HUES6 (cell line): ENCODE measurements around the gene BMPR1B.

Experiments
- H3K27ac ChIP-seq: 2 replicates; pipeline ENCODE4 v1.7.0; 2013; ENCODE audit warnings: low read depth, mild to moderate bottlenecking, low read length, inconsistent platforms
- H3K27me3 ChIP-seq: 2 replicates; pipeline ENCODE4 v1.6.1; 2013; ENCODE audit warnings: low read length; ENCODE audit not compliant: control insufficient read depth, insufficient read depth
- H3K36me3 ChIP-seq: 2 replicates; pipeline ENCODE4 v1.6.1; 2013; ENCODE audit warnings: low read length; ENCODE audit not compliant: control insufficient read depth, insufficient read depth
- H3K4me1 ChIP-seq: 2 replicates; pipeline ENCODE4 v1.6.1; 2013; ENCODE audit warnings: low read length; ENCODE audit not compliant: control insufficient read depth, insufficient read depth
- H3K4me3 ChIP-seq: 2 replicates; pipeline ENCODE4 v1.5.1; 2013; ENCODE audit warnings: low read depth, low read length
- H3K9ac ChIP-seq: one replicate; pipeline ENCODE4 v1.6.1; 2013; ENCODE audit warnings: mild to moderate bottlenecking, low read length
- H3K9me3 ChIP-seq: 2 replicates; pipeline ENCODE4 v1.6.1; 2013; ENCODE audit warnings: low read depth, low read length; ENCODE audit not compliant: control insufficient read depth, insufficient read depth

BMPR1B gene

DNA sequence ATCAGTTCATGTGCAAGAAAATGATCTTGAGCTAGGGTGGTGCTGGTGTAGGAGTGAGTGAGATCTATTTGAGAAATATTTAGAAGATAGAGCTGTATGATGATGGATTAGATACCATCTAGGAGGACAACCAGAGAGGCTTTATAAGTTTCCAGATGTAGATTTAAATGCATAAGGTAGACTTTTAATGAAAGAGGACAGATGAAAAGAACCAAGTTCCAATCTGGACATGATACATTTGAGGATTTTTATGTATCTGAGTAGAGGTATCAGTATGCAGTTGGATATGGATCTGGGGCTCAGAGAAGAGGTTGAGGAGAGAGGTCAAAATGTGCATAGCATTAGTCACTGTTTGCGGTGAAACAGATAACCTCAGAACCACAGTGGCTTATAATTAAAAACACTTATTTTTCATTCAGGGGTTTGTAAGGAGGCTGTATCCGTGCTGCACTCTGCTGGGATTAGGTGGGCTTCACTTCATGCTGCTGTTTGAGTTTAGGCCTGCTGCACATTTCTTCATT, 348.7 kb downstream of the BMPR1B start:
- Histone ChIP-seq H3K27me3 (no peaks in the 10 kb centered on the region), H3K9ac (no peak overlapping the region), H3K4me3 (no peak overlapping the region), H3K36me3 (no peaks in the 10 kb centered on the region), H3K27ac (no peak overlapping the region), H3K4me1 (peaks cover 4% of the 10 kb centered on the region; the same call in 1 of the 2 replicates), H3K9me3 (no peaks in the 10 kb centered on the region)

DNA sequence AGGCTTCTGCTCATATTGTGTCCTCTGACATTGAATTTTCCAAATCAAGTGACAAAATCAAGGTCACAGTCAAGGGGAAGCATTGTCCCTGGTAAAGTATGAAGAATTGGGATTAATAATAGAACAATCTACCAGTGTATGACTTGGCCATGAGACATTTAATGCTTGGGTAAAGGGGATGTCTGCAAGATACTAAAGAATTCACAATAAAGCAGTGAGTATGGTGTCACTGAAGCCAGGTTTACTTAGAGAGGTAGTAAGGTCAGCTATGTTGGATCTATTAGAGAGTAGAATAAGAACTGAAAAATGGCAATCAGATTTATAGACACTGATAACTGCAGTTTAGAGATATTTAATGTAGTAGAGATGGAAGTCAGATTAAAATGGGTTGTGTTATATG, 349.2 kb downstream of the BMPR1B start:
- no peak overlapping the region for H3K4me3 ChIP-seq
- H3K4me1 ChIP-seq: peaks cover 4% of the 10 kb centered on the region; the same call in 1 of the 2 replicates
- no peak overlapping the region for H3K9ac ChIP-seq
- no peaks in the 10 kb centered on the region for H3K27me3 ChIP-seq
- H3K36me3 ChIP-seq: no peaks in the 10 kb centered on the region
- no peaks in the 10 kb centered on the region for H3K9me3 ChIP-seq
- H3K27ac ChIP-seq: no peak overlapping the region

DNA sequence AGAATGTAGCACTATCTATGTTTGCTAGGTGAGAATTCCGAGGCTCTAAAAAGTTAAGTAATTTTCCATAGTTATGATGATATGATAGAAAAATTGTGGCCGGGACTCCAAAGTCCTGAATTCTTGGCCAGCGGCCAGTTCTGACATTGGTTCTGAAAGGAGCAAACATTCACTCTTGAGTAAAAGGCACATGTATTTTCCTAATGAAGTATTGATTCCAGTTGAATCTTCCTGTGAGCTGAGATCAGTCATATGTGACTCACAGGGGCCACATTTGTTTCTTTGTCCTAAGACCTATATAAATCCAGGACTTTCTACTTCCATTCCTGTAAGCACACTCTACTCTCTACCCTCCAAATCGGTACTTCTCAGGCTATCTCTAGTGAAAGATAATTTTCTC, 349.9 kb downstream of the BMPR1B start:
- Histone ChIP-seq H3K4me3 (no peak overlapping the region), H3K9me3 (no peaks in the 10 kb centered on the region), H3K27ac (no peak overlapping the region), H3K27me3 (no peaks in the 10 kb centered on the region), H3K9ac (no peak overlapping the region), H3K36me3 (no peaks in the 10 kb centered on the region), H3K4me1 (peaks cover under 1% of the 10 kb centered on the region; the same call in 1 of the 2 replicates)

DNA sequence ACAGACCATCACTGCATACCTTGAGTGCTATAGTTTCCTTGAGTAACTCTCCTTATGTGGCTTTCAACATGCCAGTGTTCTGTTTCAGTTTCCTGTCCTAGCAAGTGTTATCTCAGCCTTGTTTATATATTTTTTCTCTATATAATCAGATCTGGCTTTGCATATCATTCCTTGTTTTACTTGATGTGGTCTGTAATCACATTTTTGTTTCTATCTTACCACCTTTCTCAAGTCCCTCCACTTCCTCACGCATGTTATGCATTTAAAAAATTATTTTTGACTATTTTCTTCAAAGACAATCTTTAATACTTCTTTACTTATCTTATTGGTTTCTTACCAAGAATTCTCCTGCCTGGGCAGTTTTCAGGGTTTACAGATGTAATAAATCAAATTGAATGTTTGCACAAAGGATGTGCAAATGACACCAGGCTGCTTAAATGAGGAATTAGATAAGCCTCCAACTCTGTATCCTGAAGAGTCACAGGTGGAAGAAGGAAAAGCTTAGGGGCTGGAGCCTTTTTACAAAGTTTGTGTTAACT, 351.2 kb downstream of the BMPR1B start:
- Histone ChIP-seq H3K27me3 (no peaks in the 10 kb centered on the region), H3K36me3 (no peaks in the 10 kb centered on the region), H3K9me3 (no peaks in the 10 kb centered on the region), H3K4me3 (no peak overlapping the region), H3K4me1 (no peaks in the 10 kb centered on the region), H3K27ac (no peak overlapping the region), H3K9ac (no peak overlapping the region)

DNA sequence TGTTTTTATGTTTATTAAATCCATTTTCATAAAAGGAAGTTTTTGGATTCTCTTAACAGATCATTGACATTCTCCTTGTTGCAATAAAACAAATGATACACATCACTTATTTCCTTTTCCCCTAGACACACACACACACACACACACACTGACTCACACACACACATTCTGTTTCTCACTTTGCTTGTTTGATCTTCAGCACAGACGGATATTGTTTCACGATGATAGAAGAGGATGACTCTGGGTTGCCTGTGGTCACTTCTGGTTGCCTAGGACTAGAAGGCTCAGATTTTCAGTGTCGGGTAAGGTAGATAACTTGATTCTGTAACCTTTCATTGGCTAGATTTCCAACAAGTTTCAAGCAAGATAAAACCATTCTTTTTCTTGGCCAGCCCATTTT, 356.8 kb downstream of the BMPR1B start:
- H3K4me3 ChIP-seq: no peak overlapping the region

DNA sequence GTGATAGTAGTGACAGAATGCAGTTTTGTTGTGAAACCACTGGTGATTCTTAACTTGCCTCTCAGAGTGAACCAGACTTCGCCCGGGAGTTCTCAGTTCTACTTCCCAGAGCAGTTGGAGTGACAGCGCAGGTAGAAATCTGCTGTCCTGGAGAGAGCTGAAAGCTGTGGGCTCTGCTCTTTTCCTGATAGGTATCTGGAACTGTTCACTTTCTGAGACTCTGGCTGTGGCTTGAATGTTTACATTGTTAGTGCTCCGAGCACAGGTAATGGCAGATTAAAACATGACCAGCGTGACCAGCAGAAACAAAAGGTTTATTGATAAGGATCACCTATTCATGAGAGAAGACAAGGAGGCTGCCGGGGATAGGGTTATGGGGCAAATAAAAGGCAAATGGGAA, 360.7 kb downstream of the BMPR1B start:
- Histone ChIP-seq H3K36me3 (no peaks in the 10 kb centered on the region), H3K4me3 (no peak overlapping the region), H3K27ac (no peak overlapping the region), H3K9ac (no peak overlapping the region), H3K4me1 (no peaks in the 10 kb centered on the region), H3K27me3 (no peaks in the 10 kb centered on the region), H3K9me3 (no peaks in the 10 kb centered on the region)

More for the DNA sequence above, 356.8 kb downstream of the BMPR1B start:
- H3K4me1 ChIP-seq: no peaks in the 10 kb centered on the region
- H3K9me3 ChIP-seq: no peaks in the 10 kb centered on the region
- no peak overlapping the region for H3K27ac ChIP-seq
- H3K27me3 ChIP-seq: no peaks in the 10 kb centered on the region
- no peaks in the 10 kb centered on the region for H3K36me3 ChIP-seq
- no peak overlapping the region for H3K9ac ChIP-seq

DNA sequence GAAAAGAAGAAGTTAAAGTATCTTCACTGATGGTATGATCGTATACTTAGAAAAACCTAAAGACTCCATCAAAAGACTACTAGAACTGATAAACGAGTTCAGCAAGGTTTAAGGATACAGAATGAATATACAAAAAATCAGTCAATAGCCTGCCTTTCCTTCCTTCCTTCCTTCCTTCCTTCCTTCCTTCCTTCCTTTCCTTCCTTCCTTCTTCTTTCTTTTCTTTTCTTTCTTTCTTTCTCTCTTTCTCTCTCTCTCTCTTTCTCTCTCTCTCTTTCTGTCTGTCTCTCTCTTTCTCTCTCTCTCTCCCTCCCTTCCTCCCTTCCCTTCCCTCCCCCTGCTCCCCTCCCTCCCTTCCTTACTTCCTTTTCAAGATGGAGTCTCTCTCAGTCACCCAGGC, 362.7 kb downstream of the BMPR1B start:
- H3K4me1 ChIP-seq: no peaks in the 10 kb centered on the region
- no peaks in the 10 kb centered on the region for H3K27me3 ChIP-seq
- no peak overlapping the region for H3K27ac ChIP-seq
- H3K4me3 ChIP-seq: no peak overlapping the region
- H3K9ac ChIP-seq: no peak overlapping the region
- H3K36me3 ChIP-seq: no peaks in the 10 kb centered on the region
- no peaks in the 10 kb centered on the region for H3K9me3 ChIP-seq

DNA sequence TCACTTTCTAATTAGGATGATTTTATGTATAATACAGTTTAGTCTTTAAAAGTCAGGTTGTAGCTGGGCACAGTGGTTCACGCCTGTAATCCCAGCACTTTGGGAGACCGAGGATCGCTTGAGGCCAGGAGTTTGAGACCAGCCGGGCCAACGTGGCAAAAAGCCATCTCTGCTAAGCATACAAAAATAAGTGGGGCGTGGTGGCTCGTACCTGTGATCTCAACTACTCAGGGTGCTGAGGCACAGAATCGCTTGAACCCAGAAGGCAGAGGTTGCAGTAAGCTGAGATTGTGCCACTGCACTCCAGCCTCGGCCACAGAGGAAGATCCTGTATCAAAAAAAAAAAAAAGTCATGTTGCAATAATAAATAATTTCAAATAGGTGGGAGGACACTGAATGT, 364.2 kb downstream of the BMPR1B start:
- Histone ChIP-seq H3K27me3 (no peaks in the 10 kb centered on the region), H3K9me3 (no peaks in the 10 kb centered on the region), H3K9ac (no peak overlapping the region), H3K4me3 (no peak overlapping the region), H3K36me3 (no peaks in the 10 kb centered on the region), H3K27ac (no peak overlapping the region), H3K4me1 (no peaks in the 10 kb centered on the region)

DNA sequence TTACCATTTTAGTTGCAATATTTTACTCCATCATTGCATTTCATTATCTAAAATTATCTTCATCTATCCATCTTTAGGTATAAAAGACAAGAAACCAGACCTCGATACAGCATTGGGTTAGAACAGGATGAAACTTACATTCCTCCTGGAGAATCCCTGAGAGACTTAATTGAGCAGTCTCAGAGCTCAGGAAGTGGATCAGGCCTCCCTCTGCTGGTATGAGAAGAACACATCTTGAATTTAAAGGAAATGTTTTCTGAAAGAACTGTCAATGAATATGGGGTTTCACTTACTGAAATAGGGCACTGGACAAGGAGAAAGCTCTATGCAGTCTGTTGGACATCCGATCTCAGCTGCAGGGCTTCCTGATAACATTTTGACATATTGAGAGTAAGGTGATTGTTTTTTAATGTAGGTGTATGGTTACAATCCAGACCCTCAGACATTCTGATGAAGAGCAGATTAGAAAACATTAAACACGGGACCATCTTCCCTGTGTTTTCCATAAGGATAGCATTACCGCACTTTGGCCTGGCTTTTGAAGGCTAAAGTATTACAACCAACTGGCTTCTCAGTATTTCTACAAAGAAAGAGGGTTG, 367.2 kb downstream of the BMPR1B start:
- H3K4me3 ChIP-seq: no peak overlapping the region
- H3K27ac ChIP-seq: no peak overlapping the region
- no peaks in the 10 kb centered on the region for H3K36me3 ChIP-seq
- no peak overlapping the region for H3K9ac ChIP-seq
- H3K9me3 ChIP-seq: no peaks in the 10 kb centered on the region
- H3K27me3 ChIP-seq: no peaks in the 10 kb centered on the region
- no peaks in the 10 kb centered on the region for H3K4me1 ChIP-seq

DNA sequence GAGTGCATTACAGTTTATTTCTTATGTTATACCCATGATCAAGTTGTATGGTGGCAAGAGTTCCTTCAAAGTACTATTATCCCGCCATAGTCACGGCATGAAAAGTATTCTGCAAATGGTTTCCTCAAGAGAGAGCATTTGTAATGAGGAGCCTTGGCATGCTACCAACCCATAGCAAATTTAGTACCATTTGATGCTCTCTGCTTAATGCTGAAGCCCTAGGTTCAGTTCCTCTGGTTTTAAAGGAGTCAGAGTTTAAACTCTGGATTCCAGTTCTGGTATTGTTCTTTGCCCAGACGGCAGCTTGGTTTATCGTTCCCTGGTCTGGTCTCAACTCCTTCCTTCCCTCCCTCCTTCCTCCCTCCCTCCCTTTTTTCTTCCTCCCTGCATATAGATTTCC, 371.3 kb downstream of the BMPR1B start:
- no peaks in the 10 kb centered on the region for H3K36me3 ChIP-seq
- no peaks in the 10 kb centered on the region for H3K27me3 ChIP-seq
- no peaks in the 10 kb centered on the region for H3K9me3 ChIP-seq
- H3K4me3 ChIP-seq: no peak overlapping the region
- H3K27ac ChIP-seq: no peak overlapping the region
- H3K9ac ChIP-seq: no peak overlapping the region
- H3K4me1 ChIP-seq: no peaks in the 10 kb centered on the region

DNA sequence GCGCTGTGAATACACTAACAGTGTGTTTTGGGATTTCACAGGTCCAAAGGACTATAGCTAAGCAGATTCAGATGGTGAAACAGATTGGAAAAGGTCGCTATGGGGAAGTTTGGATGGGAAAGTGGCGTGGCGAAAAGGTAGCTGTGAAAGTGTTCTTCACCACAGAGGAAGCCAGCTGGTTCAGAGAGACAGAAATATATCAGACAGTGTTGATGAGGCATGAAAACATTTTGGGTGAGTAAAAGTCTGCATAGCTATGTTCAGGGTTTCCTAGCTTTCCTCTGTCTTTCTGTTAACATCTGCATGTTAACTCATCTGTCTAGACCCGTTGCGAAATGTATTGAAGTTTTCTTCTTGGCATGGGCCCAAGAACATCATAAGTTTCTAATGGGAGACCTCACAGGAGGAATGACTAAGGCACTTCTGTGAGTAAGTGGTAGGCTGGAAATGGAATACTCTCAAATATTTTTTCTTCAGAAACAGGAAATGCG, 372.1 kb downstream of the BMPR1B start:
- no peaks in the 10 kb centered on the region for H3K9me3 ChIP-seq
- H3K36me3 ChIP-seq: no peaks in the 10 kb centered on the region
- H3K9ac ChIP-seq: no peak overlapping the region
- H3K27ac ChIP-seq: no peak overlapping the region
- H3K4me1 ChIP-seq: no peaks in the 10 kb centered on the region
- no peak overlapping the region for H3K4me3 ChIP-seq
- H3K27me3 ChIP-seq: no peaks in the 10 kb centered on the region
